Caco-2 (cell line): ENCODE data around the gene NDUFAF3. TPM values are rescaled to one million over a fixed set of nuclear protein-coding genes. Genes with fewer than 3 reads are reported as not detected.

Experiments used
- BruUV-seq: library from RNA; stranded (reverse); fragments of 400-500 nt; replicated peaks from 2 replicates; lab custom pipeline; 2021; lab: Mats Ljungman, UMichigan
- CTCF ChIA-PET: fragments of 300-600 bp; sonication (Branson Sonifier 250); formaldehyde crosslinking; loops from one replicate; lab custom pipeline; 2022; ENCODE audit warnings: antibody characterized with exemption; lab: Charles Lee
- POLR2A ChIA-PET: fragments of 300-600 bp; sonication (Branson Sonifier 250); formaldehyde crosslinking; loops from one replicate; lab custom pipeline; 2022; ENCODE audit warnings: antibody characterized with exemption; lab: Charles Lee
- DNase-seq, 2 experiments: peaks; one replicate each; pipeline versions ENCODE4 v3.0.0 to v3.0.0-alpha.2; 2020 to 2022
- H3K27me3 ChIP-seq: replicated peaks from 2 replicates; pipeline ENCODE4 v1.6.0; 2011; ENCODE audit warnings: low read length; ENCODE audit not compliant: control insufficient read depth, insufficient read depth
- H3K36me3 ChIP-seq: 2 replicates; pipeline ENCODE4 v1.5.1; 2011; ENCODE audit warnings: low read length; ENCODE audit not compliant: control insufficient read depth, insufficient read depth
- H3K4me1 ChIP-seq: fragments of 250-450 bp; sonication (Bioruptor Pico); 2 replicates; pipeline ENCODE4 v1.5.1; 2020; ENCODE audit warnings: mild to moderate bottlenecking
- H3K4me3 ChIP-seq: 2 replicates; pipeline ENCODE4 v1.5.1; 2011; ENCODE audit warnings: low read depth, mild to moderate bottlenecking, control low read depth, low read length
- H3K9me3 ChIP-seq: fragments of 250-450 bp; sonication (Bioruptor Pico); 2 replicates; pipeline ENCODE4 v1.5.1; 2020; ENCODE audit warnings: mild to moderate bottlenecking, moderate library complexity
- H3K27ac Mint-ChIP-seq: one replicate; pipeline ENCODE4 v1.8.0; 2022; ENCODE audit warnings: mixed read lengths; ENCODE audit not compliant: unreplicated experiment
- H3K27me3 Mint-ChIP-seq: one replicate; pipeline ENCODE4 v1.8.0; 2022; ENCODE audit warnings: mixed read lengths; ENCODE audit not compliant: insufficient read depth, unreplicated experiment
- H3K36me3 Mint-ChIP-seq: one replicate; pipeline ENCODE4 v1.8.0; 2022; ENCODE audit warnings: mild to moderate bottlenecking, mixed read lengths; ENCODE audit not compliant: insufficient read depth, unreplicated experiment
- H3K4me1 Mint-ChIP-seq: one replicate; pipeline ENCODE4 v1.8.0; 2022; ENCODE audit warnings: low read depth, mixed read lengths; ENCODE audit not compliant: unreplicated experiment
- H3K4me3 Mint-ChIP-seq: one replicate; pipeline ENCODE4 v1.8.0; 2022; ENCODE audit warnings: mild to moderate bottlenecking, moderate library complexity, mixed read lengths; ENCODE audit not compliant: unreplicated experiment
- H3K9me3 Mint-ChIP-seq: one replicate; pipeline ENCODE4 v1.8.0; 2022; ENCODE audit warnings: mixed read lengths; ENCODE audit not compliant: unreplicated experiment
- intact Hi-C: fragments of 100-400 bp; cut with micrococcal nuclease; formaldehyde crosslinking; loops from one replicate; pipeline ENCODE4 v1.10.0; 2022; ENCODE audit not compliant: unreplicated experiment
- total RNA-seq: library from RNA; stranded (reverse); gene quantifications from 2 replicates; pipeline ENCODE4 v1.2.3, GENCODE V29; 2022
- TF ChIP-seq, protein P1 (sequence below), 2 experiments: fragments of 200-600 bp in 1 of 2; IDR thresholded peaks; 1 replicate in 1 of 2; 2 replicates in 1 of 2; pipeline versions ENCODE4 v1.5.1 to v1.8.0; 2011 to 2022; ENCODE audit warnings: antibody characterized with exemption in 1 of 2, control low read depth in 1 of 2, inconsistent platforms in 1 of 2, low read depth in 1 of 2, low read length in 1 of 2, mild to moderate bottlenecking in 1 of 2, moderate library complexity in 1 of 2; ENCODE audit not compliant: insufficient read depth in 1 of 2, severe bottlenecking in 1 of 2, unreplicated experiment in 1 of 2

NDUFAF3 gene
- total RNA-seq, 1 experiment from 2014 or later = 68.7 TPM

DNA sequence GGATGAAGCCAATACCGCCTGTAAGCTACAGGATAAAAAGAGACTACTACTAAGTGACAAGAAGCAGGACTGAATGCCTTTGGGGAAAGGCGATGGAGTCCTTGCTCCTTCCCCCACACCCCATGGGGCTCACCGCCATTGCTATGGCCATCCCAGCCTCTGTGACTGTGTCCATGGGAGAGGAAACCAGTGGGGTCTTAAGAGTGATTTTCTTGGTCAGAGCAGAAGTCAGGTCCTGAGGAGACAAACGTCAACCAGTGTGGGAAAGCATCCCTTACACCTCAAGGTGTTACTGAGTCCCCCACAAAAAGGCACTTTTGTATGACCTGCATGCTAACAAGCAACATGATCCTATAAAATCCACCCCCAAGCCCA, 6.4 kb downstream of the NDUFAF3 start:
- Histone ChIP-seq H3K27me3 (no peaks in the 10 kb centered on the region), H3K9me3 (no peaks in the 10 kb centered on the region), H3K4me3 (peak overlapping the region; percentile 52), H3K4me1 (peaks cover 12% of the 10 kb centered on the region), H3K36me3 (peaks cover 6% of the 10 kb centered on the region)
- Mint-ChIP-seq H3K27ac (peak overlapping the region; percentile 100), H3K4me3 (peak overlapping the region; percentile 97), H3K4me1 (peaks cover 16% of the 10 kb centered on the region), H3K36me3 (peaks cover 93% of the 10 kb centered on the region), H3K27me3 (no peaks in the 10 kb centered on the region), H3K9me3 (no peaks in the 10 kb centered on the region)
- ChIA-PET POLR2A (interaction anchor here (1.1 to 1.7 kb wide), 3 partner anchors 21 to 65 kb away, joined by 5 to 26 read pairs (median 6); partner anchors contain the start of genes QRICH1 and WDR6), CTCF (no interaction called here)
- intact Hi-C loops = loop anchor here (10.0 kb wide), 1 partner anchor 127 kb away; no protein-coding TSS in a partner anchor
- TF ChIP-seq, protein P1, sequence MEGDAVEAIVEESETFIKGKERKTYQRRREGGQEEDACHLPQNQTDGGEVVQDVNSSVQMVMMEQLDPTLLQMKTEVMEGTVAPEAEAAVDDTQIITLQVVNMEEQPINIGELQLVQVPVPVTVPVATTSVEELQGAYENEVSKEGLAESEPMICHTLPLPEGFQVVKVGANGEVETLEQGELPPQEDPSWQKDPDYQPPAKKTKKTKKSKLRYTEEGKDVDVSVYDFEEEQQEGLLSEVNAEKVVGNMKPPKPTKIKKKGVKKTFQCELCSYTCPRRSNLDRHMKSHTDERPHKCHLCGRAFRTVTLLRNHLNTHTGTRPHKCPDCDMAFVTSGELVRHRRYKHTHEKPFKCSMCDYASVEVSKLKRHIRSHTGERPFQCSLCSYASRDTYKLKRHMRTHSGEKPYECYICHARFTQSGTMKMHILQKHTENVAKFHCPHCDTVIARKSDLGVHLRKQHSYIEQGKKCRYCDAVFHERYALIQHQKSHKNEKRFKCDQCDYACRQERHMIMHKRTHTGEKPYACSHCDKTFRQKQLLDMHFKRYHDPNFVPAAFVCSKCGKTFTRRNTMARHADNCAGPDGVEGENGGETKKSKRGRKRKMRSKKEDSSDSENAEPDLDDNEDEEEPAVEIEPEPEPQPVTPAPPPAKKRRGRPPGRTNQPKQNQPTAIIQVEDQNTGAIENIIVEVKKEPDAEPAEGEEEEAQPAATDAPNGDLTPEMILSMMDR (IDR thresholded peaks at IDR 0.05; ENCODE audit: insufficient read depth in 1 of 2, low read depth in 1 of 2, low read length in 1 of 2, severe bottlenecking in 1 of 2, unreplicated experiment in 1 of 2) = no peak
- BruUV-seq = no TSS peak
- no peak for DNase-seq

DNA sequence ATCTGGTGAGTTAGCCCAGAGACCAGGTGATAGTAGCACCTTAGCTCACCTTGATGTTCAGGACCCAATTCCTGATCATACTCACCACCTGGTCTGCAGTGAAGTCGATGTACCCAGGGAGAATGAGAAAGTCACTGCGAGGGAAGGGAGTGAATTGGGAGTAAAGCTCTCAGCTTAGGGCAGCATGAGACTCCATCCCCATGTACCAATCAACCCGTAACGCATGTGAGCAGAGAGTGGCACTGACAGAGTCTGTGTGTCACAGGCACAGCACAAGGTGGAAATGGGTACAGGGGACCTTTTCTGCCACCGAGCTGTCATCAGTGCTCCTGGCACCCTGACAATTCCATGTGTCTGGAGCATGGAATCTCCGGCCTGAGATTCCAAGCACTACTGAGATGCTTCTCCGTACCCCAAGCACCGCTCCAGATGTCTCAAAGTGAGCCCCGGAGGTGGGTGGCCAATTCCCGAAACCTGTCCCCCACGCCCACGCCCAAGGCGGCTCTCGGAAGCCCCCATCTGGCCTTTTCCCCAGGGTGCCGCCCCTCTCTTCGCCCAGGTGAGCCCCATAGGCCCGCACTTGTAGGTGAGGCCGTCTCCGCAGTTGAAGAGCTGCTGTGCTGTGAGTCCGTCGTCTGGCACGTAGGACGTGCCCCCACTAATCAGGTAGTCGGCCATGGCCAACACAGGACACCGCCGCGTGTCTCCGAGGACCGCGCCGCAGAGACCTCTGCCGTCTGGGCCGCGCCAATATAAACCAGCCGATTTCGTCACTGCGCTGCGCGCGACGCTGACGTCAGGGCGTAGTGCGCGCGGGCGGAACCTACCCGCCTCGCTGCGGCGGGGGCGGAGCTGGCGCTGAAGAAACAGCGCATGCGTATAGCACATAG, 7.0 kb downstream of the NDUFAF3 start, which contains the start of gene IMPDH2:
Gene IMPDH2, minus strand, starts transcription at position 726 of the 890 bp plus-strand sequence. Its CDS starts 48 bp downstream, at position 678.
- no peaks in the 10 kb centered on the region for H3K27me3 ChIP-seq
- ChIA-PET CTCF (interaction anchor here (0.5 to 1.0 kb wide), 4 partner anchors 9 to 420 kb away, joined by 3 to 6 read pairs (median 4); partner anchors contain the start of gene QRICH1), POLR2A (interaction anchor here (0.5 to 1.7 kb wide), 14 partner anchors 7 to 446 kb away, joined by 3 to 26 read pairs (median 4); partner anchors contain the start of genes IP6K2, LAMB2, QRICH1 and USP19)
- Mint-ChIP-seq H3K27me3 (no peaks in the 10 kb centered on the region), H3K4me1 (peaks cover 14% of the 10 kb centered on the region), H3K27ac (peak within 1 kb of the TSS; percentile 100), H3K4me3 (peak within 1 kb of the TSS; percentile 97), H3K36me3 (peaks cover 93% of the 10 kb centered on the region), H3K9me3 (no peaks in the 10 kb centered on the region)
- peaks cover 12% of the 10 kb centered on the region for H3K4me1 ChIP-seq
- BruUV-seq = TSS peak; percentile 60
- H3K4me3 ChIP-seq = peak within 1 kb of the TSS; percentile 52
- no peaks in the 10 kb centered on the region for H3K9me3 ChIP-seq
- peaks cover 6% of the 10 kb centered on the region for H3K36me3 ChIP-seq
- TF ChIP-seq, protein P1 (IDR thresholded peaks at IDR 0.05; ENCODE audit: insufficient read depth in 1 of 2, low read depth in 1 of 2, low read length in 1 of 2, severe bottlenecking in 1 of 2, unreplicated experiment in 1 of 2) = no peak
- DNase-seq = peak; percentile 91 to 94
- intact Hi-C loops = loop anchor here (1.0 to 10.0 kb wide), 2 partner anchors 8 to 126 kb away; no protein-coding TSS in a partner anchor

DNA sequence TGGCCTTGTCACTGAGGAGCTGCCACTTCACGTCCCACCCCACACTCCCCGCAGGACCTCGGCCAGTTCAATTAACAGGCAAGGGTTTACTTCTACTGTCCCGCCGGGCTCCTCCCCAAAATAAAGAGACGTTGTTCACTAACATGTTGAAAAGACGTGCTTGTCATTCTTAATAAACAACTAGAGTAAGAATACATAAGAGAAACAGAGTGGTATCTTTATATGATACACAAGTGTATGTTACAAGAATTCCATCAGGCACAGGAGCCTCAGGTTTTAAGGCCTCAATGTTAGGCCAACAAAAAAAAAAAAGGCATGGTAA, 7.6 kb downstream of the NDUFAF3 start:
- Histone ChIP-seq H3K4me3 (peak overlapping the region; percentile 52), H3K9me3 (no peaks in the 10 kb centered on the region), H3K4me1 (peaks cover 12% of the 10 kb centered on the region), H3K27me3 (no peaks in the 10 kb centered on the region), H3K36me3 (peaks cover 6% of the 10 kb centered on the region)
- ChIA-PET CTCF (interaction anchor here (0.5 to 1.0 kb wide), 4 partner anchors 9 to 420 kb away, joined by 3 to 6 read pairs (median 4); partner anchors contain the start of gene QRICH1), POLR2A (interaction anchor here (0.5 to 1.7 kb wide), 12 partner anchors 8 to 445 kb away, joined by 3 to 26 read pairs (median 4); partner anchors contain the start of genes IP6K2, LAMB2, QRICH1 and USP19)
- Mint-ChIP-seq H3K27me3 (no peaks in the 10 kb centered on the region), H3K27ac (peak overlapping the region; percentile 100), H3K4me3 (peak overlapping the region; percentile 97), H3K9me3 (no peaks in the 10 kb centered on the region), H3K36me3 (peaks cover 93% of the 10 kb centered on the region), H3K4me1 (peaks cover 14% of the 10 kb centered on the region)
- no TSS peak for BruUV-seq
- intact Hi-C loops = loop anchor here (1.0 to 10.0 kb wide), 2 partner anchors 8 to 125 kb away; no protein-coding TSS in a partner anchor
- TF ChIP-seq, protein P1 (IDR thresholded peaks at IDR 0.05; ENCODE audit: insufficient read depth in 1 of 2, low read depth in 1 of 2, low read length in 1 of 2, severe bottlenecking in 1 of 2, unreplicated experiment in 1 of 2) = no peak
- no peak for DNase-seq
